Large intestine (tissue), 3 donors: ENCODE measurements around the gene FAM171A1. TPM values are rescaled to one million over a fixed set of nuclear protein-coding genes. Genes with fewer than 3 reads are reported as not detected.
A peak's percentile ranks its signal among the peaks of the same experiment; 100 is the strongest.
"Not testable (repeated sequence)": the region's sequence is repeated elsewhere in the genome, so short reads cannot be mapped to it uniquely, and the experiment has no call there.

ENCODE experiments used
- DNase-seq, 2 donors: peaks; one replicate each; pipeline versions ENCODE4 v3.0.0 to v3.0.0-alpha.2; 2013
- H3K27ac ChIP-seq: one replicate; pipeline ENCODE4 v1.5.1; 2013; ENCODE audit warnings: low read length
- H3K27me3 ChIP-seq: 2 replicates; pipeline ENCODE4 v1.6.1; 2013; ENCODE audit warnings: low read length; ENCODE audit not compliant: control insufficient read depth, insufficient read depth
- H3K36me3 ChIP-seq: 2 replicates; pipeline ENCODE4 v1.6.1; 2013; ENCODE audit warnings: low read length; ENCODE audit not compliant: control insufficient read depth, insufficient read depth
- H3K4me1 ChIP-seq: one replicate; pipeline ENCODE4 v1.6.1; 2013; ENCODE audit warnings: low read length; ENCODE audit not compliant: control insufficient read depth, insufficient read depth
- H3K4me3 ChIP-seq: one replicate; pipeline ENCODE4 v1.5.1; 2013; ENCODE audit warnings: low read length
- H3K9me3 ChIP-seq: one replicate; pipeline ENCODE4 v1.6.1; 2013; ENCODE audit warnings: mild to moderate bottlenecking, low read depth, low read length, moderate library complexity; ENCODE audit not compliant: control insufficient read depth
- WGBS: methylation state at CpG from one replicate; pipeline ENCODE4 v1.1.5; 2013; ENCODE audit warnings: low lambda C conversion rate; ENCODE audit not compliant: insufficient coverage; 5-methylcytosine and 5-hydroxymethylcytosine counted together
- polyA plus RNA-seq: library from polyadenylated mRNA; unstranded; fragments of 120-200 nt; gene quantifications from one replicate; pipeline ENCODE4 v1.2.1, GENCODE V29; 2013

FAM171A1 gene
- polyA plus RNA-seq, 1 donor = 25.4 TPM

GRCh38 chr10:15346440-15347141 is 24.5 kb downstream of the FAM171A1 start:
- 17% methylated on average over 1 of the region's 8 CpGs for WGBS
- peaks cover 11% of the 10 kb centered on the region for H3K4me1 ChIP-seq
- peak in 1 of 2 donors; percentile 31 for DNase-seq

GRCh38 chr10:15345450-15345849 is 25.6 kb downstream of the FAM171A1 start:
- WGBS = no CpG with 5 or more reads among the region's 5 CpGs
- DNase-seq = no peak
- H3K27ac ChIP-seq = no peak overlapping the region
- no peaks in the 10 kb centered on the region for H3K9me3 ChIP-seq
- peaks cover 11% of the 10 kb centered on the region for H3K4me1 ChIP-seq
- H3K27me3 ChIP-seq = no peaks in the 10 kb centered on the region
- H3K4me3 ChIP-seq = no peak overlapping the region
- no peaks in the 10 kb centered on the region for H3K36me3 ChIP-seq

More at GRCh38 chr10:15346440-15347141, 24.5 kb downstream of the FAM171A1 start:
- H3K4me3 ChIP-seq = no peak overlapping the region
- no peaks in the 10 kb centered on the region for H3K9me3 ChIP-seq
- H3K36me3 ChIP-seq = no peaks in the 10 kb centered on the region
- H3K27me3 ChIP-seq = no peaks in the 10 kb centered on the region
- H3K27ac ChIP-seq = no peak overlapping the region

DNA sequence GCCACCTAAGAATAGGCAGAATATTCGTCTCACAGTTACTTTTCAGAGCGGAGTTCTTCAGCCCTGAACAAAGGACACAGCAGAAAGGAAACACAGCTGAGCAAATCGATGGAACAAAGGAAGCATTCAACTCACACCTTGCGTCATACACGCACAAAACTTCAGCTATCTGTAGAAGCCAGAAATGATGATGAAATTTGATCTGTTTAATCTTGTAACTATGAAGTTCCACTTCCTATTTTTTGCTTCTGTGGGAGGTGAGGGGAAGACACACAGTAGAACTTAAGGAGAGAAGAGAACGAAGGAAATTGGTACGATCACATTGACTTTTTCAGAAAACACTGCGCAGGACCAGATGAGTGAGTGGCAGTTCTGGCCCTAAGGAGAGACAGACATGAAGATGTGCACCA is 26.2 kb downstream of the FAM171A1 start:
- H3K9me3 ChIP-seq = no peaks in the 10 kb centered on the region
- H3K4me1 ChIP-seq = peaks cover 11% of the 10 kb centered on the region
- no peaks in the 10 kb centered on the region for H3K36me3 ChIP-seq
- WGBS = no CpG with 5 or more reads among the region's 8 CpGs
- peak; percentile 68 to 82 for DNase-seq
- H3K27ac ChIP-seq = peak overlapping the region; percentile 10
- H3K27me3 ChIP-seq = no peaks in the 10 kb centered on the region
- no peak overlapping the region for H3K4me3 ChIP-seq

- H3K4me1 ChIP-seq = peaks cover 11% of the 10 kb centered on the region
- no CpG with 5 or more reads among the region's 4 CpGs for WGBS
- no peaks in the 10 kb centered on the region for H3K9me3 ChIP-seq
- no peaks in the 10 kb centered on the region for H3K27me3 ChIP-seq
- no peak for DNase-seq
- H3K27ac ChIP-seq = peak overlapping the region; percentile 10
- H3K4me3 ChIP-seq = no peak overlapping the region
- H3K36me3 ChIP-seq = no peaks in the 10 kb centered on the region
Observed at GRCh38 chr10:15344256-15344875, 26.7 kb downstream of the FAM171A1 start.

DNA sequence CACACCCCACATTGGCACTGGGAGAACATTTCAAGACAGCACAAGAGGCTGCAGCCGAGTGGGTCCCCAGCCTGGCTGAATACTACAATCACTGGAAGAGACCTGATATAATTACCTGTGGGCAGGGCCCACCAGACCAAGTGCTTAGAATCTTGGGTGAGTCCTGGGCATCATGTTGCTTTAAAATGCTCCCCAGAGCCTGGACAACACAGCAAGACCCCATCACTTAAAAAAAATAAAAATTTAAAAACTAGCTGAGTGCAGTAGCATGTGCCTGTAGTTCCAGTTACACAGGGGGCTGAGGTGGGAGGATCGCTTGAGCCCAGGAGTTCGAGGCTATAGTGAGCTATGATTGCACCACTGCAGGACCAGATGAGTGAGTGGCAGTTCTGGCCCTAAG is 28.1 kb downstream of the FAM171A1 start:
- Histone ChIP-seq H3K9me3 (no peaks in the 10 kb centered on the region), H3K27ac (no peak overlapping the region), H3K4me1 (peaks cover 8% of the 10 kb centered on the region), H3K4me3 (no peak overlapping the region), H3K36me3 (no peaks in the 10 kb centered on the region), H3K27me3 (no peaks in the 10 kb centered on the region)
- WGBS = 100% methylated on average over 2 of the region's 3 CpGs
- no peak for DNase-seq

GRCh38 chr10:15341502-15342128 is 29.5 kb downstream of the FAM171A1 start:
- Histone ChIP-seq H3K27ac (no peak overlapping the region), H3K27me3 (no peaks in the 10 kb centered on the region), H3K36me3 (no peaks in the 10 kb centered on the region), H3K4me1 (peaks cover 8% of the 10 kb centered on the region), H3K4me3 (no peak overlapping the region), H3K9me3 (no peaks in the 10 kb centered on the region)
- WGBS = no CpG with 5 or more reads among the region's 7 CpGs
- DNase-seq = no peak

GRCh38 chr10:15339892-15340291 is 31.2 kb downstream of the FAM171A1 start:
- no peak for DNase-seq

GRCh38 chr10:15337441-15337923 is 33.6 kb downstream of the FAM171A1 start:
- not testable (repeated sequence) for H3K27me3 ChIP-seq, H3K36me3 ChIP-seq, DNase-seq, H3K9me3 ChIP-seq, H3K27ac ChIP-seq, H3K4me3 ChIP-seq
- peaks cover 23% of the 10 kb centered on the region for H3K4me1 ChIP-seq
- WGBS = no CpG with 5 or more reads among the region's 24 CpGs

More at GRCh38 chr10:15339892-15340291, 31.2 kb downstream of the FAM171A1 start:
- H3K4me1 ChIP-seq = peaks cover 9% of the 10 kb centered on the region
- H3K4me3 ChIP-seq = no peak overlapping the region
- no CpG with 5 or more reads among the region's 2 CpGs for WGBS
- H3K27me3 ChIP-seq = no peaks in the 10 kb centered on the region
- H3K27ac ChIP-seq = no peak overlapping the region
- no peaks in the 10 kb centered on the region for H3K36me3 ChIP-seq
- H3K9me3 ChIP-seq = no peaks in the 10 kb centered on the region

DNA sequence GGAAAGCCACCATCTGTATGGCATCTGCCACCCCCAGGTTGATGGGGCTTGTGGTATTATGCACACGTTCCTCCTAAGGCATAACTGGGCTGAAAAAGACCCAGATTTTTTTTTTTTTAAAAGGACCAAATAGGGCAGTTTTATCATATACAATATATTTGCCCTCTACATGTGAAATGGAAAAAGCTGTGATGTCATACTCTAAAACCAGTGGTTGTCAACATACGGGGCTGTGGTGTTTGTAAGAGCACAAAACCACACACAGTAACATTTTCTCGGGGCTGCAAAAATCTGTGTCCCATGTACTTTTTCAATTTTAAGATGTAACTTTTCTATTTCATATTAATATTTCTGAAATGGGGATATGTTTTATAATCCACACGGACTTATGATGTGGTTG is 34.9 kb downstream of the FAM171A1 start:
- no peaks in the 10 kb centered on the region for H3K36me3 ChIP-seq
- H3K9me3 ChIP-seq = no peaks in the 10 kb centered on the region
- no peak overlapping the region for H3K4me3 ChIP-seq
- DNase-seq = no peak
- peak overlapping the region; percentile 13 for H3K27ac ChIP-seq
- H3K4me1 ChIP-seq = peaks cover 32% of the 10 kb centered on the region
- 100% methylated on average over 1 of the region's 4 CpGs for WGBS
- H3K27me3 ChIP-seq = no peaks in the 10 kb centered on the region

DNA sequence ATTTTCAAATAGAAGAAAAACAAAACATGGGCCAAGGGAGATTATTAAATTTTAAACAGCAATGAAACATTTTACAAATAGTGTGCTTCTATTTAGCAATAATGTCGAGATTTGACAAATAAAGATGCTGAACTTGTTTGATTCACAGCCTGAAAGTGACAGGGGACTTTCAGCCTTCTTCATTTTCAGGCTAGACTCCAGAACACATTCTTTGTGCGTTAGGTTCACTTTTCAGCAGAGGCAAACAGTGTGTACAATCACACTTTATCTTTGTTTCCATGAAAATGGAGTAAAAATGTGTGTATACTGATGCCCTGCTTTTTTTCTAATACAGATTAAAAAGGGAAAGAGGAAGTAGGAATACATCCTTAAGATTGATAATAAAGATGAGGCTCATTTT is 35.6 kb downstream of the FAM171A1 start:
- no peak overlapping the region for H3K4me3 ChIP-seq
- peak overlapping the region; percentile 36 for H3K27ac ChIP-seq
- H3K4me1 ChIP-seq = peaks cover 35% of the 10 kb centered on the region
- WGBS = no CpG with 5 or more reads among the region's 2 CpGs
- no peaks in the 10 kb centered on the region for H3K36me3 ChIP-seq
- peak in 1 of 2 donors; percentile 33 for DNase-seq
- no peaks in the 10 kb centered on the region for H3K27me3 ChIP-seq
- no peaks in the 10 kb centered on the region for H3K9me3 ChIP-seq
